ENCODE data around the gene ZNF12.
"Not testable (repeated sequence)": the region's sequence is repeated elsewhere in the genome, so short reads cannot be mapped to it uniquely, and the experiment has no call there.

ZNF12 gene

GRCh38 chr7:6744410-6745100 is 37.8 kb upstream of the ZNF12 start:
- not testable (repeated sequence) for H4K8ac ChIP-seq (ENCODE audit: low read depth, low read length); H2BK120ac ChIP-seq (ENCODE audit: insufficient read depth, low read length, poor library complexity); H3K4me2 ChIP-seq (ENCODE audit: low read length); H2AK5ac ChIP-seq (ENCODE audit: low read length); H2AFZ ChIP-seq (ENCODE audit: insufficient read depth, low read length, poor library complexity); H3K9me3 ChIP-seq (ENCODE audit: insufficient read depth, low read depth, low read length); DNase-seq; H3K27me3 ChIP-seq (ENCODE audit: insufficient read depth, low read length); H3K9ac ChIP-seq (ENCODE audit: low read length); H4K12ac ChIP-seq (ENCODE audit: low read depth, low read length); H3K4me3 ChIP-seq (ENCODE audit: low read depth, low read length); H4K91ac ChIP-seq (ENCODE audit: low read depth, low read length); H3K27ac ChIP-seq (ENCODE audit: low read depth, low read length); H3K23ac ChIP-seq (ENCODE audit: low read length); H3K4ac ChIP-seq (ENCODE audit: low read depth, low read length); H2BK5ac ChIP-seq (ENCODE audit: low read depth, low read length, poor library complexity); H3K79me2 ChIP-seq (ENCODE audit: control insufficient read depth, insufficient read depth, low read length, poor library complexity); H3K4me1 ChIP-seq (ENCODE audit: control insufficient read depth in 1 of 2, insufficient read depth in 2 of 2, low read length in 2 of 2); H3K14ac ChIP-seq (ENCODE audit: low read length); H3K18ac ChIP-seq (ENCODE audit: low read length); H3K36me3 ChIP-seq (ENCODE audit: control insufficient read depth in 1 of 2, insufficient read depth in 2 of 2, low read length in 2 of 2); H2BK12ac ChIP-seq (ENCODE audit: low read length); H3K79me1 ChIP-seq (ENCODE audit: low read length)
- no CpG with 5 or more reads among the region's 12 CpGs for WGBS (ENCODE audit: extremely low coverage, insufficient coverage, insufficient read length)

DNA sequence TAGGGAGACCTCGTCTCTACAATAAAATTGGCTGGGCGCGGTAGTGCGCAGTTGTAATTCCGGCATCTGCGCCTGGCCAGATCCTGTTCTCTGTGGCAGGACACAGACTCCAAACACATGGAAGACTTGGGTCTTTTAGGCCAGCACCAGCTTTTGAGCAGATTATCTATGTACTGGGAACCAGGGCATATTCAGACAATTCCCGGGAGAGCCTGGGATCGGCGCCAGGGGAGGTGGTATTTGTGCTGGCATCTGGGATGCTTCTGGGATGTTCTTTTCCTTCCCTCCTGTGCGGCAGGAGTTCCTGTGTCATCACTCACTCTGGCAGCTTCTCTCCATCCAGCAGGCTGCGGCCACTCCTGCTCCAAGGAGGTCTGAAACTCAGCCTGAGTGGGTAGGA is 31.7 kb upstream of the ZNF12 start:
- not testable (repeated sequence) for H3K4ac ChIP-seq (ENCODE audit: low read depth, low read length); H3K23ac ChIP-seq (ENCODE audit: low read length); H3K4me1 ChIP-seq (ENCODE audit: control insufficient read depth in 1 of 2, insufficient read depth in 2 of 2, low read length in 2 of 2); H3K9ac ChIP-seq (ENCODE audit: low read length); H2AK5ac ChIP-seq (ENCODE audit: low read length); H2BK5ac ChIP-seq (ENCODE audit: low read depth, low read length, poor library complexity); H3K4me2 ChIP-seq (ENCODE audit: low read length); H2BK12ac ChIP-seq (ENCODE audit: low read length); H4K12ac ChIP-seq (ENCODE audit: low read depth, low read length); H2AFZ ChIP-seq (ENCODE audit: insufficient read depth, low read length, poor library complexity); H2BK120ac ChIP-seq (ENCODE audit: insufficient read depth, low read length, poor library complexity); H3K4me3 ChIP-seq (ENCODE audit: low read depth, low read length); H3K14ac ChIP-seq (ENCODE audit: low read length); H3K9me3 ChIP-seq (ENCODE audit: insufficient read depth, low read depth, low read length); H3K79me1 ChIP-seq (ENCODE audit: low read length); H3K27ac ChIP-seq (ENCODE audit: low read depth, low read length); H3K18ac ChIP-seq (ENCODE audit: low read length); DNase-seq; H4K91ac ChIP-seq (ENCODE audit: low read depth, low read length); H3K27me3 ChIP-seq (ENCODE audit: insufficient read depth, low read length); H4K8ac ChIP-seq (ENCODE audit: low read depth, low read length); H3K79me2 ChIP-seq (ENCODE audit: control insufficient read depth, insufficient read depth, low read length, poor library complexity)
- peaks cover 26% of the 10 kb centered on the region in 2 experiments for H3K36me3 ChIP-seq (ENCODE audit: control insufficient read depth in 1 of 2, insufficient read depth in 2 of 2, low read length in 2 of 2)
- WGBS (ENCODE audit: extremely low coverage, insufficient coverage, insufficient read length): no CpG with 5 or more reads among the region's 11 CpGs

DNA sequence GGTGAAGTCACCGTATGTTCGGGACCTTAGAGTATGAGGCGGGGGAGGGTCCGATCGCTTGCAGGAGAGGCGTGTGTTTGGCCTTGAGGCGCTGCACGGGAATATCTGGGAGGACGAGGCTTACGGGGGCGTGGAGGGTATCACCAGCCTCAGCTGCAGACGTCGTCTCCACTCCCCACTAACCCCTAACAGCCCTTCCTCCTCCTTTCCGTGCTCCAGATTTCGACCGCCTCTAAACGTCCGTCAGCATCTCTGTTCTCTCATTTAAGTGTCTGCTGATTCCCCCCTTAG is 23.5 kb upstream of the ZNF12 start:
- Histone ChIP-seq H3K9me3 (ENCODE audit: insufficient read depth, low read depth, low read length) (peaks cover 2% of the 10 kb centered on the region), H3K23ac (ENCODE audit: low read length) (no peak overlapping the region), H4K12ac (ENCODE audit: low read depth, low read length) (no peak overlapping the region), H3K27ac (ENCODE audit: low read depth, low read length) (no peak overlapping the region), H3K4me3 (ENCODE audit: low read depth, low read length) (peak overlapping the region; percentile 98), H3K14ac (ENCODE audit: low read length) (peak overlapping the region; percentile 95), H3K4ac (ENCODE audit: low read depth, low read length) (peak overlapping the region; percentile 59), H3K9ac (ENCODE audit: low read length) (peak overlapping the region; percentile 95), H2BK5ac (ENCODE audit: low read depth, low read length, poor library complexity) (no peak overlapping the region), H3K4me2 (ENCODE audit: low read length) (peak overlapping the region; percentile 81), H3K36me3 (ENCODE audit: control insufficient read depth in 1 of 2, insufficient read depth in 2 of 2, low read length in 2 of 2) (peaks cover 16 to 17% of the 10 kb centered on the region in 2 experiments), H3K27me3 (ENCODE audit: insufficient read depth, low read length) (no peaks in the 10 kb centered on the region), H3K4me1 (ENCODE audit: control insufficient read depth in 1 of 2, insufficient read depth in 2 of 2, low read length in 2 of 2) (peaks cover 0 to 2% of the 10 kb centered on the region in 2 experiments), H2AK5ac (ENCODE audit: low read length) (no peak overlapping the region), H2AFZ (ENCODE audit: insufficient read depth, low read length, poor library complexity) (peak overlapping the region; percentile 94), H3K79me1 (ENCODE audit: low read length) (peaks cover 4% of the 10 kb centered on the region), H4K8ac (ENCODE audit: low read depth, low read length) (peak overlapping the region; percentile 98), H2BK12ac (ENCODE audit: low read length) (no peak overlapping the region), H4K91ac (ENCODE audit: low read depth, low read length) (no peak overlapping the region), H3K79me2 (ENCODE audit: control insufficient read depth, insufficient read depth, low read length, poor library complexity) (peaks cover 6% of the 10 kb centered on the region), H2BK120ac (ENCODE audit: insufficient read depth, low read length, poor library complexity) (no peak overlapping the region), H3K18ac (ENCODE audit: low read length) (peak overlapping the region; percentile 93)
- no CpG with 5 or more reads among the region's 18 CpGs for WGBS (ENCODE audit: extremely low coverage, insufficient coverage, insufficient read length)
- DNase-seq: no peak

GRCh38 chr7:6729492-6730342 is 23.0 kb upstream of the ZNF12 start:
- Histone ChIP-seq H2BK120ac (ENCODE audit: insufficient read depth, low read length, poor library complexity) (peak overlapping the region; percentile 72), H3K4me2 (ENCODE audit: low read length) (peak overlapping the region; percentile 81), H3K27ac (ENCODE audit: low read depth, low read length) (peak overlapping the region; percentile 45), H3K27me3 (ENCODE audit: insufficient read depth, low read length) (no peaks in the 10 kb centered on the region), H4K91ac (ENCODE audit: low read depth, low read length) (peak overlapping the region; percentile 76), H3K4me3 (ENCODE audit: low read depth, low read length) (peak overlapping the region; percentile 98), H3K4ac (ENCODE audit: low read depth, low read length) (peak overlapping the region; percentile 59), H4K8ac (ENCODE audit: low read depth, low read length) (peak overlapping the region; percentile 98), H3K9ac (ENCODE audit: low read length) (peak overlapping the region; percentile 95), H3K79me1 (ENCODE audit: low read length) (peaks cover 4% of the 10 kb centered on the region), H2BK12ac (ENCODE audit: low read length) (no peak overlapping the region), H2AFZ (ENCODE audit: insufficient read depth, low read length, poor library complexity) (peak overlapping the region; percentile 94), H3K4me1 (ENCODE audit: control insufficient read depth in 1 of 2, insufficient read depth in 2 of 2, low read length in 2 of 2) (peaks cover 0 to 2% of the 10 kb centered on the region in 2 experiments), H3K36me3 (ENCODE audit: control insufficient read depth in 1 of 2, insufficient read depth in 2 of 2, low read length in 2 of 2) (peaks cover 13% of the 10 kb centered on the region in 2 experiments), H3K14ac (ENCODE audit: low read length) (peak overlapping the region; percentile 95), H3K18ac (ENCODE audit: low read length) (peak overlapping the region; percentile 93), H3K79me2 (ENCODE audit: control insufficient read depth, insufficient read depth, low read length, poor library complexity) (peaks cover 6% of the 10 kb centered on the region), H3K23ac (ENCODE audit: low read length) (no peak overlapping the region), H2BK5ac (ENCODE audit: low read depth, low read length, poor library complexity) (peak overlapping the region; percentile 71), H3K9me3 (ENCODE audit: insufficient read depth, low read depth, low read length) (peaks cover 2% of the 10 kb centered on the region), H2AK5ac (ENCODE audit: low read length) (no peak overlapping the region), H4K12ac (ENCODE audit: low read depth, low read length) (peak overlapping the region; percentile 84)
- DNase-seq: peak; percentile 95 to 98
- no CpG with 5 or more reads among the region's 66 CpGs for WGBS (ENCODE audit: extremely low coverage, insufficient coverage, insufficient read length)

Data from trophoblast cell (in vitro differentiated cells and primary cell).